Mesodermal cell (in vitro differentiated cells): ENCODE measurements around the gene RAPGEF1.
"Not testable (repeated sequence)": the region's sequence is repeated elsewhere in the genome, so short reads cannot be mapped to it uniquely, and the experiment has no call there.

ENCODE experiments used
- H3K27ac ChIP-seq: 2 replicates; pipeline ENCODE4 v1.7.0; 2013; ENCODE audit warnings: mild to moderate bottlenecking, low read depth, low read length, moderate library complexity; ENCODE audit not compliant: severe bottlenecking
- H3K36me3 ChIP-seq: 2 replicates; pipeline ENCODE4 v1.7.1; 2013; ENCODE audit warnings: mild to moderate bottlenecking, low read length, moderate library complexity; ENCODE audit not compliant: control insufficient read depth, insufficient read depth
- H3K4me1 ChIP-seq: one replicate; pipeline ENCODE4 v1.7.1; 2013; ENCODE audit warnings: mild to moderate bottlenecking, low read length; ENCODE audit not compliant: insufficient read depth, control insufficient read depth, poor library complexity, severe bottlenecking
- H3K4me3 ChIP-seq: 2 replicates; pipeline ENCODE4 v1.7.0; 2013; ENCODE audit warnings: low read length, control low read depth, mild to moderate bottlenecking; ENCODE audit not compliant: insufficient read depth, poor library complexity, severe bottlenecking; ENCODE audit errors: extremely low read depth
- H3K9me3 ChIP-seq: 2 replicates; pipeline ENCODE4 v1.7.1; 2013; ENCODE audit warnings: mild to moderate bottlenecking, low read length, moderate library complexity; ENCODE audit not compliant: control insufficient read depth
- WGBS, 2 experiments: methylation state at CpG; one replicate each; pipeline ENCODE4 v1.1.5; 2013; ENCODE audit warnings: missing lambda C conversion rate in 2 of 2; ENCODE audit not compliant: insufficient coverage in 2 of 2; 5-methylcytosine and 5-hydroxymethylcytosine counted together

Gene RAPGEF1

GRCh38 chr9:131688377-131688776, 51.5 kb downstream of the RAPGEF1 start:
- peaks cover 5% of the 10 kb centered on the region for H3K9me3 ChIP-seq
- peaks cover 16% of the 10 kb centered on the region for H3K36me3 ChIP-seq
- no peak overlapping the region for H3K27ac ChIP-seq
- no peak overlapping the region for H3K4me3 ChIP-seq
- 80 to 82% methylated on average over 1 to 2 of the region's 3 CpGs for WGBS, 2 experiments
- H3K4me1 ChIP-seq = peaks cover 5% of the 10 kb centered on the region

GRCh38 chr9:131685753-131686706, 53.8 kb downstream of the RAPGEF1 start:
- 96 to 97% methylated on average over 8 to 9 of the region's 15 CpGs for WGBS, 2 experiments
- no peak overlapping the region for H3K4me3 ChIP-seq
- peaks cover 16% of the 10 kb centered on the region for H3K36me3 ChIP-seq
- H3K27ac ChIP-seq = no peak overlapping the region
- peaks cover 5% of the 10 kb centered on the region for H3K9me3 ChIP-seq
- peaks cover 15% of the 10 kb centered on the region for H3K4me1 ChIP-seq

GRCh38 chr9:131683094-131683493, 56.8 kb downstream of the RAPGEF1 start:
- Histone ChIP-seq H3K36me3 (peaks cover 20% of the 10 kb centered on the region), H3K4me1 (peaks cover 33% of the 10 kb centered on the region)
- not testable (repeated sequence) for H3K27ac ChIP-seq, H3K4me3 ChIP-seq, H3K9me3 ChIP-seq
- WGBS, 2 experiments = no CpG with 5 or more reads among the region's 4 CpGs

- Histone ChIP-seq H3K4me3 (no peak overlapping the region), H3K9me3 (peaks cover 5% of the 10 kb centered on the region), H3K27ac (no peak overlapping the region), H3K4me1 (peaks cover 40% of the 10 kb centered on the region), H3K36me3 (peaks cover 20% of the 10 kb centered on the region)
- WGBS, 2 experiments = 92 to 97% methylated on average over 5 to 11 of the region's 11 CpGs
These were observed 57.6 kb downstream of the RAPGEF1 start for GRCh38 chr9:131682261-131682660.

- H3K36me3 ChIP-seq = peaks cover 20% of the 10 kb centered on the region
- WGBS, 2 experiments = 81 to 86% methylated on average over 9 to 10 of the region's 10 CpGs
- H3K4me1 ChIP-seq = peaks cover 42% of the 10 kb centered on the region
- not testable (repeated sequence) for H3K4me3 ChIP-seq, H3K27ac ChIP-seq, H3K9me3 ChIP-seq
These were observed 58.0 kb downstream of the RAPGEF1 start for GRCh38 chr9:131681826-131682225.

GRCh38 chr9:131681108-131681507, 58.8 kb downstream of the RAPGEF1 start:
- not testable (repeated sequence) for H3K9me3 ChIP-seq, H3K4me3 ChIP-seq, H3K27ac ChIP-seq
- Histone ChIP-seq H3K36me3 (peaks cover 13% of the 10 kb centered on the region), H3K4me1 (peaks cover 49% of the 10 kb centered on the region)
- WGBS, 2 experiments = 80 to 89% methylated on average over 1 to 3 of the region's 5 CpGs

- Histone ChIP-seq H3K9me3 (no peaks in the 10 kb centered on the region), H3K4me3 (no peak overlapping the region), H3K36me3 (peaks cover 4% of the 10 kb centered on the region), H3K27ac (peak overlapping the region; percentile 95), H3K4me1 (peaks cover 65% of the 10 kb centered on the region)
- 92 to 97% methylated on average over 6 to 11 of the region's 12 CpGs for WGBS, 2 experiments
These were observed 60.4 kb downstream of the RAPGEF1 start for GRCh38 chr9:131679261-131680020.

- Histone ChIP-seq H3K36me3 (peaks cover 4% of the 10 kb centered on the region), H3K4me1 (peaks cover 74% of the 10 kb centered on the region), H3K9me3 (no peaks in the 10 kb centered on the region), H3K4me3 (no peak overlapping the region), H3K27ac (peak overlapping the region; percentile 95)
- 31 to 58% methylated on average over 2 to 5 of the region's 5 CpGs for WGBS, 2 experiments
These were observed 61.3 kb downstream of the RAPGEF1 start for GRCh38 chr9:131678499-131679111.

GRCh38 chr9:131677444-131678180, 62.3 kb downstream of the RAPGEF1 start:
- Histone ChIP-seq H3K36me3 (peaks cover 4% of the 10 kb centered on the region), H3K9me3 (no peaks in the 10 kb centered on the region), H3K4me1 (peaks cover 80% of the 10 kb centered on the region), H3K4me3 (no peak overlapping the region), H3K27ac (peak overlapping the region; percentile 95)
- 44 to 46% methylated on average over 5 to 6 of the region's 9 CpGs for WGBS, 2 experiments

GRCh38 chr9:131677049-131677443, 62.8 kb downstream of the RAPGEF1 start:
- H3K36me3 ChIP-seq = peaks cover 4% of the 10 kb centered on the region
- H3K4me1 ChIP-seq = peaks cover 80% of the 10 kb centered on the region
- no peaks in the 10 kb centered on the region for H3K9me3 ChIP-seq
- H3K4me3 ChIP-seq = no peak overlapping the region
- peak overlapping the region; percentile 95 for H3K27ac ChIP-seq
- 54 to 64% methylated on average over 3 to 4 of the region's 4 CpGs for WGBS, 2 experiments
